Measurements from ENCODE around the gene RGS10. TPM values are rescaled to one million over a fixed set of nuclear protein-coding genes. Genes with fewer than 3 reads are reported as not detected.

The RGS10 gene
- total and polyA plus RNA-seq, 9 of the 15 experiments (the other 6 are each of a cell fraction or from before 2014, with no cell fraction given), result 31.9 to 123 (median 62.1) TPM

DNA sequence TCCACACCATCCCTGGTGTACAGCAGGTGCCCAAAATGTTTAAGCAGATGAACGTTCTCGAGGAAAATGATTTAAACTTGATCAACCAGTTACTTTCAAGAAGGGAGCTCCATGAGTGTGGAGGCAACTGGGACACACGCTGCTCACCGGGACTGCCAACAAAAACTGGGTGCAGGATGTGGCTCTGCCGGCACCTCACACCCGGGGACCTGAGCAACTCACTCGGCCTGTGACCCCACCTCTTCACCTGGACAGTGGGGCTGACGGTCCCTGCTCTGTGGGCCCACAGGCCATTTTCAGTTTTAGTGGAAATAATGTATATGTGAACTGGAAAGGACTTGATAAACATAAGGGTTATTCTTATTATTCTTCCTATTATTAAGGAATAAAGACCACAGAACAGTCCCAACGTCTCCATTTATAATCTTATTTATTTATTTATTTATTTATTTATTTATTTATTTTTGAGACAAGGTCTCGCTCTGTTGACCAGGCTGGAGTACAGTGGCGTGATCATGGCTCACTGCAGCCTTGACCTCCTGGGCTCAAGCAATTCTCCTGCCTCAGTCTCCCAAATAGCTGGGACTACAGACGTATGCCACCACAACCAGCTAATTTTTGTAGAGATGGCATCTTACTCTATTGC, 60.6 kb downstream of the RGS10 start:
- Histone ChIP-seq H3K27ac (ENCODE audit: extremely low read depth, low read depth, low read length) (no peak overlapping the region), H3K4me2 (ENCODE audit: insufficient read depth, low read length) (no peak overlapping the region), H3K36me3 (ENCODE audit: control insufficient read depth, insufficient read depth, low read length) (no peaks in the 10 kb centered on the region), H2AFZ (ENCODE audit: low read depth, low read length) (no peak overlapping the region), H3K79me2 (ENCODE audit: control insufficient read depth, insufficient read depth, low read length) (no peaks in the 10 kb centered on the region), H3K27me3 (ENCODE audit: control insufficient read depth in 2 of 2, insufficient read depth in 2 of 2, low read length in 2 of 2) (peaks cover 2 to 25% of the 10 kb centered on the region in 2 experiments), H3K4me1 (replicated peaks in 1 of 2; ENCODE audit: control insufficient read depth in 2 of 2, insufficient read depth in 2 of 2, low read length in 2 of 2) (no peaks in the 10 kb centered on the region; a peak in 1 of 5 replicates), H4K20me1 (replicated peaks; ENCODE audit: control insufficient read depth, insufficient read depth, low read length) (no peaks in the 10 kb centered on the region), H3K9me1 (ENCODE audit: control insufficient read depth, insufficient read depth, low read length) (no peaks in the 10 kb centered on the region), H3K4me3 (no peak overlapping the region), H3K9me3 (replicated peaks; ENCODE audit: control insufficient read depth, insufficient read depth, low read depth, low read length) (no peaks in the 10 kb centered on the region), H3K9ac (ENCODE audit: insufficient read depth in 1 of 2, low read depth in 2 of 2, low read length in 2 of 2) (no peak overlapping the region)
- FAIRE-seq, result no peak
- DNase-seq (ENCODE audit: extremely low read depth in 1 of 4, low spot score in 3 of 4), result no peak
- in situ Hi-C loops (cut with MboI), result no loop called here
- BruUV-seq (replicated peaks), result no TSS peak
- POLR2A ChIA-PET, result interaction anchor here (0.5 to 0.6 kb wide), 2 partner anchors 108 to 114 kb away, joined by 3 read pairs; no protein-coding TSS in a partner anchor
- intact Hi-C loops (cut with micrococcal nuclease), result no loop called here
- CTCF ChIA-PET (ENCODE audit: low intra/inter-chr PET ratio), result no interaction called here
- WGBS (ENCODE audit: insufficient coverage, low coverage, missing lambda C conversion rate), result 30% methylated on average over 12 of the region's 12 CpGs
- no peak for TF ChIP-seq CHD4 (IDR thresholded peaks at IDR 0.05; ENCODE audit: insufficient read depth, insufficient replicate concordance, low read depth, low read length, poor library complexity, severe bottlenecking)
- TF ChIP-seq ZNF696 (CRISPR knock-in tag; conservative IDR thresholded peaks at IDR 0.05), result no peak
- TF ChIP-seq NELFE (IDR thresholded peaks at IDR 0.05; ENCODE audit: insufficient read depth, insufficient read length), result no peak
- no peak for TF ChIP-seq SMAD2 (IDR thresholded peaks at IDR 0.05; ENCODE audit: low read depth, low read length)
- TF ChIP-seq NR2F6 (CRISPR knock-in tag; IDR thresholded peaks at IDR 0.05), result no peak
- TF ChIP-seq, protein P1, sequence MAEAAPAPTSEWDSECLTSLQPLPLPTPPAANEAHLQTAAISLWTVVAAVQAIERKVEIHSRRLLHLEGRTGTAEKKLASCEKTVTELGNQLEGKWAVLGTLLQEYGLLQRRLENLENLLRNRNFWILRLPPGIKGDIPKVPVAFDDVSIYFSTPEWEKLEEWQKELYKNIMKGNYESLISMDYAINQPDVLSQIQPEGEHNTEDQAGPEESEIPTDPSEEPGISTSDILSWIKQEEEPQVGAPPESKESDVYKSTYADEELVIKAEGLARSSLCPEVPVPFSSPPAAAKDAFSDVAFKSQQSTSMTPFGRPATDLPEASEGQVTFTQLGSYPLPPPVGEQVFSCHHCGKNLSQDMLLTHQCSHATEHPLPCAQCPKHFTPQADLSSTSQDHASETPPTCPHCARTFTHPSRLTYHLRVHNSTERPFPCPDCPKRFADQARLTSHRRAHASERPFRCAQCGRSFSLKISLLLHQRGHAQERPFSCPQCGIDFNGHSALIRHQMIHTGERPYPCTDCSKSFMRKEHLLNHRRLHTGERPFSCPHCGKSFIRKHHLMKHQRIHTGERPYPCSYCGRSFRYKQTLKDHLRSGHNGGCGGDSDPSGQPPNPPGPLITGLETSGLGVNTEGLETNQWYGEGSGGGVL (CRISPR knock-in tag; IDR thresholded peaks at IDR 0.05), result no peak
- TF ChIP-seq TFAP4 (CRISPR knock-in tag; IDR thresholded peaks at IDR 0.05; ENCODE audit: borderline replicate concordance), result no peak
- no peak for TF ChIP-seq RFX1 (IDR thresholded peaks at IDR 0.05)
- no peak for TF ChIP-seq PHF21A (IDR thresholded peaks at IDR 0.05; ENCODE audit: borderline replicate concordance, low read depth)
- TF ChIP-seq, protein P2, sequence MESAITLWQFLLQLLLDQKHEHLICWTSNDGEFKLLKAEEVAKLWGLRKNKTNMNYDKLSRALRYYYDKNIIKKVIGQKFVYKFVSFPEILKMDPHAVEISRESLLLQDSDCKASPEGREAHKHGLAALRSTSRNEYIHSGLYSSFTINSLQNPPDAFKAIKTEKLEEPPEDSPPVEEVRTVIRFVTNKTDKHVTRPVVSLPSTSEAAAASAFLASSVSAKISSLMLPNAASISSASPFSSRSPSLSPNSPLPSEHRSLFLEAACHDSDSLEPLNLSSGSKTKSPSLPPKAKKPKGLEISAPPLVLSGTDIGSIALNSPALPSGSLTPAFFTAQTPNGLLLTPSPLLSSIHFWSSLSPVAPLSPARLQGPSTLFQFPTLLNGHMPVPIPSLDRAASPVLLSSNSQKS (CRISPR knock-in tag; IDR thresholded peaks at IDR 0.05), result no peak
- no peak for TF ChIP-seq MEIS2 (IDR thresholded peaks at IDR 0.05; ENCODE audit: partially characterized antibody)
- no peak for TF ChIP-seq NONO (IDR thresholded peaks at IDR 0.05; ENCODE audit: low read depth in 2 of 2, low read length in 1 of 2)
- no peak for ATAC-seq
